GM21447 (cell line): ENCODE results near the gene HIC1.

Experiments used
- ATAC-seq: cut with Tn5 transposase; IDR thresholded peaks from one replicate; pipeline ENCODE4 v1.9.1; 2021; ENCODE audit not compliant: unreplicated experiment

HIC1 gene

GRCh38 chr17:2058586-2059546 lies 4.0 kb downstream of the HIC1 start:
- ATAC-seq = no peak

GRCh38 chr17:2059547-2060384 lies 4.9 kb downstream of the HIC1 start:
- ATAC-seq = no peak

- ATAC-seq = no peak
Observed at GRCh38 chr17:2060385-2060658, 5.4 kb downstream of the HIC1 start.

GRCh38 chr17:2060681-2061440 lies 6.0 kb downstream of the HIC1 start:
- no peak for ATAC-seq

GRCh38 chr17:2061441-2061958 lies 6.6 kb downstream of the HIC1 start:
- no peak for ATAC-seq

- ATAC-seq = no peak
Observed at GRCh38 chr17:2062571-2063183, 7.8 kb downstream of the HIC1 start.

- no peak for ATAC-seq
Observed at GRCh38 chr17:2063261-2064146, 8.6 kb downstream of the HIC1 start.

- ATAC-seq = no peak
Observed at GRCh38 chr17:2064147-2064489, 9.2 kb downstream of the HIC1 start.

- no peak for ATAC-seq
Observed at GRCh38 chr17:2064520-2064971, 9.6 kb downstream of the HIC1 start.

GRCh38 chr17:2064980-2065785 lies 10.3 kb downstream of the HIC1 start:
- ATAC-seq = no peak

GRCh38 chr17:2065949-2066400 lies 11.1 kb downstream of the HIC1 start:
- no peak for ATAC-seq

GRCh38 chr17:2067048-2067561 lies 12.2 kb downstream of the HIC1 start:
- no peak for ATAC-seq

- no peak for ATAC-seq
Observed at GRCh38 chr17:2067608-2068024, 12.7 kb downstream of the HIC1 start.

GRCh38 chr17:2068031-2068518 lies 13.2 kb downstream of the HIC1 start:
- no peak for ATAC-seq

GRCh38 chr17:2068519-2069051 lies 13.7 kb downstream of the HIC1 start:
- no peak for ATAC-seq

- ATAC-seq = peak; percentile 79
Observed at GRCh38 chr17:2070241-2071023, 15.5 kb downstream of the HIC1 start.

GRCh38 chr17:2071024-2071385 lies 16.1 kb downstream of the HIC1 start:
- ATAC-seq = no peak
